ENCODE results near the gene SMTN.

GRCh38 chr22:31038686-31039085, 42.4 kb upstream of the SMTN start:
- TF ChIP-seq CTCF (IDR thresholded peaks at IDR 0.05) (no peak), POLR2A (IDR thresholded peaks at IDR 0.05) (no peak)

Measured in heart left ventricle (tissue), 13 donors.